Activated CD8-positive, alpha-beta memory T cell treated with anti-CD3 and anti-CD28 coated beads for 36 hours (primary cell): ENCODE measurements around the gene GAD1. TPM values are rescaled to one million over a fixed set of nuclear protein-coding genes. Genes with fewer than 3 reads are reported as not detected.

Source experiments
- CTCF ChIA-PET: fragments of 350-600 bp; sonication (Branson Sonifier 250); formaldehyde crosslinking; loops from one replicate; lab custom pipeline; 2021; ENCODE audit warnings: antibody characterized with exemption; lab: Charles Lee
- POLR2A ChIA-PET: fragments of 350-600 bp; sonication (Branson Sonifier 250); formaldehyde crosslinking; loops from one replicate; lab custom pipeline; 2021; ENCODE audit warnings: antibody characterized with exemption; lab: Charles Lee
- total RNA-seq, 2 experiments: library from RNA; stranded (reverse); gene quantifications; one replicate each; pipeline ENCODE4 v1.2.3, GENCODE V29; 2021

The GAD1 gene
- total RNA-seq, 2 experiments from 2014 or later = 0.55 to 0.76 TPM

DNA sequence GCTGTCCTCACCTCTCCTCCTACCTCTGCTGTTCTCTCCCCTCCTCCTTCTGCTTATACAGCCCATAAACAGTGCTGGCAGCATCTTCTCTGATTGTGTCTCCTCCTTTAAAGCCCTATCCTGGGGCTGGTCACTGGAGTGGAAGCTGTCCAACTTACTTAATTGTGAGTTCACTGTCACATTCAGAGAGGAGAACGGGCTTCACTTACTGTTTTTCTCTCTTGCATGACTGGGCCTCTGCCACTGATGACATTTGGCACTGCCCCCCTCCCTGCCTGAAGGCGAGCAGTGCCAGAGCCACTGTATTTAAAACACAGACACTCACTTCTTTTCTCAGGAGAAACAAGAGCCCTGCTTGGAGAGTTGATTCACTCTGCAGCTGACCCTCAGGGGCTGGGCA is 12.3 kb downstream of the GAD1 start:
- CTCF ChIA-PET = no interaction called here
- POLR2A ChIA-PET = no interaction called here

DNA sequence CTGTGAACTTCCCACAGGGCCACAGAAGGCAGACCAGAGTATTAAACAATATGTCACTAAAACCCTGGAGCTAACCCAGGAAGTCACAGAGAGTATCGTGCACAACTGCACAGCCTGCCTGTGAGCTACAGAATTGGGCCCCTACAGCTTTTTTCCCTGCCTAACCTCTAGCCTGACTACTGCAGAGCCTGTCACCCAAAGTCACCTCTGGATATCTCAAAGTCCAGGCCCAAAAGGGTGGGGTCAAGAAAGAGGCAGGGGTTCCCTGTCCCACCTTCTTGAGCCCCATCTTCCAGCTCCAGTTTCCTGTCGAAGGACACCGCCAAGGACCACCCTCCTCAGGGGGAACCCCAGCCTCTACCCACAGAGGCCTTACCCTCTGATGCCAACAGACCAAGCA is 13.5 kb downstream of the GAD1 start:
- ChIA-PET CTCF (no interaction called here), POLR2A (no interaction called here)

DNA sequence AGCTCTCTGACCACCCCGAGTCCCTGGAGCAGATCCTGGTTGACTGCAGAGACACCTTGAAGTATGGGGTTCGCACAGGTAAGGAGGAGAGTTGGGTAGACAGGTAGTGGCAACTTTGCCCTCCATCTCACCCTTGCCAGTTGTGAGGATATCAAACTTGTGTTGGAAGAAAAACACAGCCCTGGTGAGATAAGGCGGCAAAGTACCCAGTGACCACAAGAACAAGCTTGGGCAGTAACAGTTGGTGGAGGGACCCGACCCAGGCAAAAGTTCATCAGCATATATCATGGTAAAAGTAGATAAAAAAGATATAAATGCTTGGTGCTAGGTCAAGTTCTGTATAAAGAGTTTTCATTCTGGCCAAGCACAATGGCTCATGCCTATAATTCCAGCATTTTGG is 14.4 kb downstream of the GAD1 start:
- ChIA-PET POLR2A (no interaction called here), CTCF (no interaction called here)

DNA sequence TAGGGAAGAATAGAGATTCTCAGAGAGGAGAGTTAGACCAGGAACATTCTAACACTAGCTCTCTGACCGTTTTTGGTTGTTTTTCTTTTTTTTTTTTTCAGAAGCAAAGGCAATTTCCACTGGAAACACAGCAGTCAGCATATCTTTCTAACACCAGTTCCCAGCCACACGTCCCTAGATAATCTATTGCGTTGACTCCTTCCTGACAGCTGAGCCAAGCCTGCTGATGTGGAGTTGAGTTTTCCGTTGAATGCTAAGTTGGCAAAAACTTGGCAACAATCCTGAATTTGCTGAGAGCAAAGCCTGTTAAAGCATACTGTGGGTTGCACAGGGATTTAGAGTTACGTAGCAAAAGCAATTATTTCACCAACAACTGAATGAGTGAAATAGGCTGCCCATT is 19.3 kb downstream of the GAD1 start:
- ChIA-PET CTCF (no interaction called here), POLR2A (no interaction called here)

DNA sequence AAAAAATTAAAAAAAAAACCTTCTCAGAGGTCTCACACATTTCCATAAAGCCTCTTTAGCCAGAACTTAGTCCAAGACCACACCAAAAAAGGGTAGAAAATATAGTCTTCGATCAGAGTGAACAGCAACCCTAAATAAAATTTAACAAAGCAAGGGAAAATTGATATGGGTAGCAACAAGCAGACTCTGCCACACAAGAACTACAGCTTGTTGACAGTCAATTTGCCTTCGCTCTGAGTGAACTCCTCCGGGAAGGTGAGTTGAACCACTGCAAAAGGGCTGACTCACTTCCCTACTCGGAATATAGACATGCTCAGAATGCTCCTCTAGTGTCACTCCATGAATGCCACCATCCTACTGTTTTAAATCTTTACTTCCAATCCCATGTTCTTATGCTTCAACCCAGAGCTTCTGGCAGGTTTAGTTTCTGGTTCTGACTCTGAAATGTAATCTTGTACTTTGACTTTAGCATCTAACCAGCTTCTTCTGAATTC is 24.1 kb downstream of the GAD1 start:
- CTCF ChIA-PET = no interaction called here
- POLR2A ChIA-PET = no interaction called here

DNA sequence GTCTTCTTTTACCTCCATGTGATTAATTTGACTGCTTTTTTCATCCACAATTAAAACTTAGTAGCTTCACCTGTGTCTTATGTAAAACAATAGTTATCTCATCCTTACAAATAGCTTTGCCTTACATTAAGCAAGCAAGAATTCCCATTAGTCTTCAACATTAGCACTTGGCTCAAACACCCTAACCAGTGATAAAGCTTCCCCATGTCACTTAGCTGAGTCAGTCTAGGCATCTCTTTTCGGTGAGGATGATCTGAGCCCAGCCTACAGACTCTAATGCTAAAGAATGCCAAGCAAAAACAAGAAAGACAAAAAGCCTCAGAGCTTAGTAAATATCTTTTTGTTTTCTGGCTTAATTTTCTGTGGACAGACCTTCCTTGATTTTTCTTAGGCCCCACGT is 26.1 kb downstream of the GAD1 start:
- ChIA-PET POLR2A (interaction anchor here (0.6 kb wide), 1 partner anchor 1379 kb away, joined by 4 read pairs; no protein-coding TSS in a partner anchor), CTCF (interaction anchor here (0.6 to 1.5 kb wide), 2 partner anchors 30 to 332 kb away, joined by 3 to 5 read pairs; no protein-coding TSS in a partner anchor)

DNA sequence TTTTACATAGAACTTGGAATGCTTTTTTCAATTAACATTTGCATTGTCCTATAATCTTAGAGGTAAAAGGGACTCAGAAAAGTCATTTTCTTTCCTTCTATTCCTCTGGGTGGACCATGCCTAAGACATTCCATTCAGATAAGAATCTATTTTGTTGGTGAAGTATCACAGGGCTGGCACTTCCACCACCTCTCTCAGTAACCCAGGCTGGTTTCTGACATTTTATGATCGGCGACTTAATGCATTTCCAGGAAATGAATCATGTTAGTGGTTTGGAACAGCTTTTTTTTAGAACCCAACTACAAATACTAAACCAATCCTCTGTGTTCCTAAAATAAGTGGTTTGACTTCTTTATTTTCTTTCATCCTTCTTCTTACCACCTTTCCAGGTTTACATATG is 27.0 kb downstream of the GAD1 start:
- ChIA-PET POLR2A (interaction anchor here (0.6 kb wide), 1 partner anchor 1380 kb away, joined by 4 read pairs; no protein-coding TSS in a partner anchor), CTCF (interaction anchor here (0.6 to 1.5 kb wide), 2 partner anchors 30 to 332 kb away, joined by 3 to 5 read pairs; no protein-coding TSS in a partner anchor)

DNA sequence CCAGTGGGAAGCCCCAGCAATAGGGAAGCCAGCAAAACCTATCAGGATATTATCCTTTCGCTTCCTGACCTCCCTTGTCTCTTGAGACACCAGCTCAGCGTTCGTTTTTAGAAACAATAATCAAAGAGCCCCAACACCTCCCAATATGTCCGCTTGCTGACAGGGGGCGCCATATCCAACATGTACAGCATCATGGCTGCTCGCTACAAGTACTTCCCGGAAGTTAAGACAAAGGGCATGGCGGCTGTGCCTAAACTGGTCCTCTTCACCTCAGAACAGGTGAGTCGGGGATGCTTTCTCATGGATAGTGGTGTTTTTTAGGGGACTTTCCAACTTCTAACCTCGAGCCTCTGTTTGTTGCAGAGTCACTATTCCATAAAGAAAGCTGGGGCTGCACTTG is 28.7 kb downstream of the GAD1 start:
- CTCF ChIA-PET = interaction anchor here (1.1 kb wide), 1 partner anchor 28 kb away, joined by 3 read pairs; no protein-coding TSS in a partner anchor
- POLR2A ChIA-PET = no interaction called here

DNA sequence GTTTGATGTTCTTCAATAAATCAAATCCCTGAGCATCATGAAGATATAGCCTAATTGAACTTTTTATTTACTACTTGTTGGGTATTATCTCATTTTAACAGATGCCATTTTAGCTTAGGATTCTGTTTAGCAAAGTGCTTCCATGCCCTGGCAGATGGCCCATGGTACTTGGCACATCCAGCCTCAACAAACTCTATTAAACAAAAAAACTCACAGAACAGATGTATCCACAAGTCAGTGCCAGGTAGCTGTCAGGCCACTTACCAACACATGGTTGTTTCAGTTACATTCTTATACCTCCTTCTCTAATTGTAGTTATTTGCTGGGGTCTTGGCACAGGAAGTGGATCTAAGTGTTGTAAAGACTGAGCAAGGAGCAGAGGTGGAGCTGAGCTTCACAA is 29.6 kb downstream of the GAD1 start:
- ChIA-PET CTCF (interaction anchor here (1.1 kb wide), 1 partner anchor 27 kb away, joined by 3 read pairs; no protein-coding TSS in a partner anchor), POLR2A (interaction anchor here (0.6 kb wide), 1 partner anchor 69 kb away, joined by 3 read pairs; no protein-coding TSS in a partner anchor)

DNA sequence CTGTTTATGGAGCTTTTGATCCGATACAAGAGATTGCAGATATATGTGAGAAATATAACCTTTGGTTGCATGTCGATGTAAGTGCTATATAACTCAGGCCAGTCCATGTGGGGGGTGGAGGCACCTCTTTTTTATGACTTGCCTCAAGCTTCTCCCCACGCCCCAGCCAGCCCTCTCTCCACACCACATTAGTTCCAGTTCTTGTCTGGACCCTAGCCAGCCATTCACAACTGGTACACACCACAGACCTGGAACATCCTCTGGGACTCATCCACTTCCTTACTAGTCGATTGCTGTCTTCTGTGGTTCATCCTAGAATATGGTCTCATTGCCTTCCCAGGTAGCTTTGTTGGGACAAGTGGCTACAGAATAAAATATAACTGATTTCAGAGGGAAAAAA is 31.0 kb downstream of the GAD1 start:
- ChIA-PET POLR2A (no interaction called here), CTCF (interaction anchor here (1.5 kb wide), 1 partner anchor 15 kb away, joined by 3 read pairs; no protein-coding TSS in a partner anchor)

DNA sequence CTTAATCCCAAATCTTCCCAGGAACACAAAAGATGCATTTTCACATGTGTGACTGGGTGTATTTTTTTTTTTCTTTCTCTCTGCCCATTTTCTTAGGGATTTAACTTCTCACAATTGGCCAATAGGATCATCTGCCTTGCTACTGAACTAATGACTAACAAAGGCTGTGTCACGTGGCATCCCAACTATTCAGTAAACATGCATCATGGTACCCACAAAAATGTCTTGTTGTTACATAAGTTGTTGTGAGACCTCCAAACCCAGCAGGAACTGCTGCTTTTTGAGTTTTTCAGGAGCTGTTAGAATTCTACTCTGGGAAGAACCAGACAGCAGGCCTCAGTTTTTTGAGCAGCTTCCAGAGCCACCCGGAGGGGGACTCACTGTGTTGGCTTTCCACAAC is 31.9 kb downstream of the GAD1 start:
- CTCF ChIA-PET = no interaction called here
- POLR2A ChIA-PET = no interaction called here

DNA sequence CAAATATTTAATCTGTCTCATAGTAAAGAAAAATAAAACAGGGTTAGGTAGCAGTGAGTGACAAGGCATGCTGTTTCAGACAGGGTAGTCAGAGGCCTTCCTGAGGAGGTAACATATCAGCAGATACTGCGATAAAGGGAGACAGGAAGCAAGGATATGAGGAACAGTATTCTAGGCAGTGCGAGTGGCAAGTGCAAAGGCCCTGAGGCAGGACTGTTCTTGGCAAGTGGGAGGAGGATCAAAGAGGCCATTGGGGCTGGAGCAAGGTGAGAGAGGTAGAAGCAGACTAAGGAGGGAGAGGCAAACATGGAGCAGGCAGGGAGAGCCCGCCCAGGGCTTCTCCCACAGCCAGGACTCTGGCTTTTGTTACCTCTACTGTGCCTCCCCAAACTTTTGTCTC is 33.6 kb downstream of the GAD1 start:
- ChIA-PET POLR2A (no interaction called here), CTCF (interaction anchor here (0.7 kb wide), 1 partner anchor 68 kb away, joined by 3 read pairs; no protein-coding TSS in a partner anchor)

DNA sequence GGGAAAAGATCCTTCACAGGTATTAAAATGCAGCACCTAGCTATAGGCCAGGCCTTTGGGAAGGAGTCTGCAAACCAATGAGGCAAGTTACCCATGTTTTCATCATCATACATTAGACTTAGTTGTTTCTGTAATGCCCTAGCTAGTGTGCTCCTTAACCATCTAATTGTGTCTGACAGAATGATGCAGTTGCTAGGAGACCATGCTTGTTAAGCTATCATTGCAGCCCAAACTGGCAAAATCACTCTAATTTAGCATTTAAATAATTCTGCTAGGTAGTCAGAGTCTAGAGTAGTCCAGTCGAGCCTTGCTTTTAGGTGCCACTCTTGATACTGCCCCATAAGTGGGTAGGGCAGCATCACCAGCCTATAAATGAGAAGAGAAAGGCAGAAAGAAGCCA is 34.9 kb downstream of the GAD1 start:
- POLR2A ChIA-PET = interaction anchor here (0.6 kb wide), 1 partner anchor 79 kb away, joined by 5 read pairs; no protein-coding TSS in a partner anchor
- CTCF ChIA-PET = interaction anchor here (1.3 kb wide), 1 partner anchor 22 kb away, joined by 3 read pairs; no protein-coding TSS in a partner anchor

DNA sequence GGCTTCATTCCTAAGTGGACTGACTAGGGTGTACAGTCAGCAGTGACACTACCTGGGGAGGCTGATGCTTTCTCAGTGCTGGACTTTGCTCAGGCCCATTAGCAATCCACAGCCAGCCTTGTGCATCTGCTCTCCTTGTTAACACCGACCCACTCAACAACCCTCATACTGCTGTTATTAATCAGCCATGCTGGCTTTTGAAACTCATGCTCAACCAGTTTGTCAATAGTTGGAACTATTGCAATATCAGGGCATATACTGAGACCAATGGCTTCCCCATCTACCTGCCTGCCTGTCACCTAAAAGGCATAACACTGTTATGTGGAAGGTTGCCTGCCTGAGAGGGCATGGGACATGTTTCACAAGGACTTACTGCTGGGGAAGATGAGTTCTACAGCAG is 39.4 kb downstream of the GAD1 start:
- ChIA-PET CTCF (no interaction called here), POLR2A (no interaction called here)

DNA sequence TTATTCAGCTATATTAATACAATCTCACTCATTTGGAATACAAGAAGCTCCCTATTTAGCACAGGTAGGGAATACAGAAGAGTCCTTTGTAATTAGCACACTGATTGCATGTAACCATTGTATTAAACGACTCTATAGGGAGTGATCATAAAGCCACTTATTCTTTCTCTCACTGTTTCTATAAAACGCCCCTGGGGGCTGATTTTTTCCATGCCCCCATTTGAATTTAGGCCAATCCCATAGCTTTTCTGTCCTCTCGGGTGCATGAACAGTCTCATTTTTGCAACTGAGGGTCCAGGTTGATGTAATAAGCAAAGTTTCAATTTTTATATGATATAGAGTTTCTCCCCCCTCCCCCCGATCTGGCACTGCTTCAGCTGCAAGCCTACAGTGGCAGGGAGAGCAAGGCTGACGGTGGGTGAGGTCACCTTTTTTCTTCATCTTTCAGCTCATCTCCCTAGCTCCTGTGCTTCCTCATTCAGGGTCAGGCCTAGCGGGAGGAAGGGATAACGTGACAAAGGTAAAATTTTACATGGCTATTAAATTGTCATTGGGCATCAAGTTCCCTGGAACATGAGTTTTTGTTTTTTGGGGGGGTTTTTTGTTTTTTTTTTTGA is 45.7 kb downstream of the GAD1 start:
- ChIA-PET CTCF (interaction anchor here (0.5 to 1.3 kb wide), 4 partner anchors 11 to 634 kb away, joined by 3 to 6 read pairs (median 5); no protein-coding TSS in a partner anchor), POLR2A (no interaction called here)

DNA sequence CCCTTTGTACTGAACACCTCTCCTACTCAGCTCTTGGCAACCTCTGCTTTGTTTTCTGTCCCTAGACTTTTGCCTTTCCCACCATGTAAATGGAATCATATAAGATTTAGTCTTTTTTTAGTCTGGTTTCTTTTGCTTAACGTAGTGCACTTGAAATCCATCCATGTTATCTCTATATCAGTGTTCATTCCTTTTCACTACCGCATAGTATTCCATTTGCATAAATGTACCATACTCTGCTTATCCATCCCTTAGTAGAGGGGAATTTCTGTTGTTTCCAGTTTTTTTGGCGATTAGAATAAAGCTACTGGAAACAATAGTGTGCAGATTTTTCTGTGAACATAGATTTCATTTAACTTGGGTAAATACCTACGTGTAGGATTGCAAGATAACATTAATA is 46.4 kb downstream of the GAD1 start:
- ChIA-PET CTCF (interaction anchor here (0.6 kb wide), 2 partner anchors 36 to 635 kb away, joined by 5 read pairs; no protein-coding TSS in a partner anchor), POLR2A (no interaction called here)

DNA sequence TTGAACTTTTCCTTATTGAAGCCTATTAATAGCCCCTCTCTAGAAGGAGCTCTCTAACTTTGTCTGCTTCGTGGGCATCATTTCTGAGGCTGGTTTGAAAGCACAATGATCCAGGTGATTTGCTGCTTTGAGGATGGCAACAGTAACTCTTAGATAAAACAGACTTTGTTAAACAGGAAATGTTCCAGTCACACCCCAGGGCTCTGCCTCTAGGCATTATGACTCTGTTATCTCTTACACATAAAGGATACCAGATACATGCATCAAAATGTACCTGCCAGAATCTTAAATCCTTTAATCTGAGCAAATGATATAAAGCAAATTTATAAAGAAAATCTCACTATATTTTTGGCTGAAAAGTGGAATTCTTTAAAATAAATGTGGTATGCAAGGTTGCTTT is 52.3 kb downstream of the GAD1 start:
- CTCF ChIA-PET = interaction anchor here (1.3 kb wide), 1 partner anchor 11 kb away, joined by 3 read pairs; no protein-coding TSS in a partner anchor
- POLR2A ChIA-PET = no interaction called here

DNA sequence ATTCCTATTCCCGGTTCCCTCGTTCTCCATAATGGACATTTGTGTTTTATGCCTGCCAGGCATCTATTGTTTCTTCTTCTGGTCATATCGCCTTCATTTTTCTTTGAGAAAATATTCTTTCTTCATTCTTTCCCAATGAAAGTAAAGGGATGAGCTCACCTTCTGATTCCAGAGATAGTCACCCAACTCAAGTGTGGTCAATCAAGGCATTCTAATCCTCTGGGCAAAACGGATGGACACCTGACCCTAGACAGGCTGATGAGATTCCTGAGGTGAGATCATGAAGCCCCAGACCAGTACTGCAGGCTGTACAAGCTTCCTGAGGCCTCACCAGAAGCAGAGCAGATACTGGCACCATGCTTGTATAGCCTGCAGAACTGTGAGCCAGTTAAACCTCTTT is 52.8 kb downstream of the GAD1 start:
- ChIA-PET POLR2A (no interaction called here), CTCF (no interaction called here)

DNA sequence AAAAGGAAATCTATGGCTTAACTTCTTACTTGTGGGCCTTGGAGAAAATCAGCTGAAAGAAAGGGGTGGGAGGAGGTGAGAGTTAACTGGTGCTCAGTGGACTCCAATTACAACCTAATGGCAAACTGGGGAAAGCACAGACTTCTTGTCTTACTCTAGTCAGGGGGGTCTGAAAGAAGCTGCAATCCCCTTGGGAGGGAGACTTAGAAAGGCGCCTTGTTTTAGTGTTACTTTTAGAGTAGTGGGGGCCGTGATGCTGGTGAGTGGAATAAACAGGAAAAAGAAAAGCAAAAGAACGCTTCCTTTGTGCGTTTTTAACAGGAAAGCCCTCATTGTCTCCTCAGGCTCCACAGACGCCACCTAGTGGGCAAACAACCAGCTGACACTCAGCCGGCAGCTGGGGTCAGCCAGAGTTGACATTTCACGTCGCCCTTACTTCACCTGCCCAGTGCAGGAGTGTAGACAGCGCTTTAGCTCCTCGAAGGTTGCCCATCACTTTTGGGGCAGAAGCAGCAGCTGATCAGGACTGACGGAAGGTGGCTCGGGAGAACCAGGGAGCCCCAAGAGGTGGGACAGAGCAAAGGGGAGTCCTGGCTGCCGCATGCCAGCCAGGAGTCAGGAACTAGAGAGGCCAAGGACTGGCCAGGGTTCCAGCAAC is 56.5 kb downstream of the GAD1 start:
- ChIA-PET POLR2A (no interaction called here), CTCF (interaction anchor here (0.6 to 2.5 kb wide), 13 partner anchors 9 to 710 kb away, joined by 3 to 10 read pairs (median 3); no protein-coding TSS in a partner anchor)

DNA sequence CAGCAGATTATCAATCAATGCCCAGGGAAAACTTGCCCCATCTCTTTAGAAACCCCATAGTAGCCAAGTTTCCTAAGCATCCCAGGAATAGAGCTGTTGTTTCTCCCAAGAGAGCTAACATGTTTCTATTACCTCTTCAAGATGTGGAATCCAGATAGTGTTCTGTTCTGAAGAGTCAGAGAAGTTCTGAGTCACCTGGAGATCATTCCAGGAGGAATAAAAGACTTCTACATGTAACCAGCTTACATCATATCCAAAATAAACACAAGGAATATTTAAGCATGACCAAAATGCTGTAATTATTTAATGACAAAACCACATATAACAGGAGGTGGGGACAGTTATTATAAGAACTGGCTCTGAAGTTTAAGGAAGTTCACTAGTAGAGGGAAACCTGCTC is 61.4 kb downstream of the GAD1 start:
- CTCF ChIA-PET = interaction anchor here (0.6 to 1.2 kb wide), 2 partner anchors 14 to 1035 kb away, joined by 3 read pairs; no protein-coding TSS in a partner anchor
- POLR2A ChIA-PET = no interaction called here
